Measurements from ENCODE around the gene SPIRE2.

Gene SPIRE2

GRCh38 chr16:89845417-89845816 is 17.1 kb downstream of the SPIRE2 start:
- H3K27ac ChIP-seq: no peak overlapping the region
- no peaks in the 10 kb centered on the region for H3K27me3 ChIP-seq (ENCODE audit: insufficient read depth, low read depth, severe bottlenecking)

GRCh38 chr16:89847051-89847939 is 19.0 kb downstream of the SPIRE2 start:
- no peak for TF ChIP-seq CTCF (IDR thresholded peaks at IDR 0.05; ENCODE audit: low read depth, low read length)
- Histone ChIP-seq H3K36me3 (no peaks in the 10 kb centered on the region), H3K27ac (no peak overlapping the region), H3K27me3 (ENCODE audit: insufficient read depth, low read depth, severe bottlenecking) (no peaks in the 10 kb centered on the region), H3K9me3 (ENCODE audit: severe bottlenecking) (no peaks in the 10 kb centered on the region), H3K4me3 (ENCODE audit: low read depth, low read length) (no peak overlapping the region)
- DNase-seq: no peak

More at GRCh38 chr16:89845417-89845816, 17.1 kb downstream of the SPIRE2 start:
- no peak for TF ChIP-seq CTCF (IDR thresholded peaks at IDR 0.05; ENCODE audit: low read depth, low read length)
- no peak for DNase-seq
- H3K4me3 ChIP-seq (ENCODE audit: low read depth, low read length): no peak overlapping the region
- H3K36me3 ChIP-seq: no peaks in the 10 kb centered on the region
- no peaks in the 10 kb centered on the region for H3K9me3 ChIP-seq (ENCODE audit: severe bottlenecking)

GRCh38 chr16:89847940-89848297 is 19.6 kb downstream of the SPIRE2 start:
- Histone ChIP-seq H3K36me3 (no peaks in the 10 kb centered on the region), H3K27ac (no peak overlapping the region), H3K9me3 (ENCODE audit: severe bottlenecking) (no peaks in the 10 kb centered on the region), H3K4me3 (ENCODE audit: low read depth, low read length) (no peak overlapping the region), H3K27me3 (ENCODE audit: insufficient read depth, low read depth, severe bottlenecking) (no peaks in the 10 kb centered on the region)
- TF ChIP-seq CTCF (IDR thresholded peaks at IDR 0.05; ENCODE audit: low read depth, low read length): no peak
- no peak for DNase-seq

GRCh38 chr16:89848974-89849373 is 20.7 kb downstream of the SPIRE2 start:
- Histone ChIP-seq H3K27ac (no peak overlapping the region), H3K36me3 (no peaks in the 10 kb centered on the region), H3K9me3 (ENCODE audit: severe bottlenecking) (no peaks in the 10 kb centered on the region), H3K27me3 (ENCODE audit: insufficient read depth, low read depth, severe bottlenecking) (no peaks in the 10 kb centered on the region), H3K4me3 (ENCODE audit: low read depth, low read length) (no peak overlapping the region)
- no peak for TF ChIP-seq CTCF (IDR thresholded peaks at IDR 0.05; ENCODE audit: low read depth, low read length)
- DNase-seq: no peak

- H3K27me3 ChIP-seq (ENCODE audit: insufficient read depth, low read depth, severe bottlenecking): no peaks in the 10 kb centered on the region
- no peak overlapping the region for H3K4me3 ChIP-seq (ENCODE audit: low read depth, low read length)
- no peak for DNase-seq
- no peak overlapping the region for H3K27ac ChIP-seq
- H3K36me3 ChIP-seq: no peaks in the 10 kb centered on the region
- no peak for TF ChIP-seq CTCF (IDR thresholded peaks at IDR 0.05; ENCODE audit: low read depth, low read length)
- no peaks in the 10 kb centered on the region for H3K9me3 ChIP-seq (ENCODE audit: severe bottlenecking)
Observed at GRCh38 chr16:89853306-89853993, 25.2 kb downstream of the SPIRE2 start.
